Keratinocyte (primary cell): ENCODE data around the gene DHFR2. TPM values are rescaled to one million over a fixed set of nuclear protein-coding genes. Genes with fewer than 3 reads are reported as not detected.

ENCODE experiments used
- DNase-seq: peaks from one replicate; pipeline ENCODE4 v3.0.0-alpha.2; 2011; ENCODE audit warnings: low read depth, missing footprints, low spot score
- FAIRE-seq: peaks from 2 replicates; lab custom pipeline; 2011; peaks lifted over from hg19 to GRCh38; lab: Jason Lieb, UNC
- H2AFZ ChIP-seq: 2 replicates; pipeline ENCODE4 v1.6.0; 2012; ENCODE audit warnings: low read length, control low read depth, inconsistent platforms; ENCODE audit not compliant: control insufficient read depth
- H3K27ac ChIP-seq: 2 replicates; pipeline ENCODE4 v1.5.1; 2011; ENCODE audit warnings: low read length; ENCODE audit not compliant: control insufficient read depth, insufficient read depth
- H3K27me3 ChIP-seq: 3 replicates; pipeline ENCODE4 v1.6.0; 2011; ENCODE audit warnings: low read length; ENCODE audit not compliant: control insufficient read depth, insufficient read depth; ENCODE audit errors: extremely low read depth
- H3K36me3 ChIP-seq, 2 experiments: 2 replicates in 1 of 2; 3 replicates in 1 of 2; pipeline ENCODE4 v1.5.1; 2011; ENCODE audit warnings: low read length in 2 of 2, mild to moderate bottlenecking in 1 of 2; ENCODE audit not compliant: control insufficient read depth in 2 of 2, insufficient read depth in 2 of 2; ENCODE audit errors: extremely low read depth in 1 of 2
- H3K4me1 ChIP-seq: 3 replicates; pipeline ENCODE4 v1.5.1; 2011; ENCODE audit warnings: low read length; ENCODE audit not compliant: control insufficient read depth, insufficient read depth; ENCODE audit errors: extremely low read depth
- H3K4me2 ChIP-seq: 3 replicates; pipeline ENCODE4 v1.6.0; 2011; ENCODE audit warnings: low read depth, low read length; ENCODE audit not compliant: control insufficient read depth, insufficient read depth; ENCODE audit errors: extremely low read depth
- H3K4me3 ChIP-seq, 3 experiments: fragments of 200-600 bp in 1 of 3; sonication (generic) in 1 of 3; 2 replicates in 2 of 3; 3 replicates in 1 of 3; pipeline ENCODE4 v1.5.1; 2011 to 2016; ENCODE audit warnings: low read length in 3 of 3, mild to moderate bottlenecking in 3 of 3, control low read depth in 2 of 3, inconsistent platforms in 1 of 3, low read depth in 1 of 3, mixed read lengths in 1 of 3, mixed run types in 1 of 3, moderate library complexity in 1 of 3; ENCODE audit not compliant: control insufficient read depth in 2 of 3, insufficient read depth in 2 of 3; ENCODE audit errors: extremely low read depth in 1 of 3
- H3K79me2 ChIP-seq: 2 replicates; pipeline ENCODE4 v1.6.0; 2012; ENCODE audit warnings: low read length; ENCODE audit not compliant: control insufficient read depth, insufficient read depth
- H3K9ac ChIP-seq: 3 replicates; pipeline ENCODE4 v1.6.0; 2011; ENCODE audit warnings: low read length; ENCODE audit not compliant: control insufficient read depth, insufficient read depth; ENCODE audit errors: extremely low read depth
- H3K9me1 ChIP-seq: 3 replicates; pipeline ENCODE4 v1.6.0; 2011; ENCODE audit warnings: low read length; ENCODE audit not compliant: control insufficient read depth, insufficient read depth; ENCODE audit errors: extremely low read depth
- H3K9me3 ChIP-seq: 2 replicates; pipeline ENCODE4 v1.5.1; 2012; ENCODE audit warnings: low read depth, low read length; ENCODE audit not compliant: control insufficient read depth
- H4K20me1 ChIP-seq: 3 replicates; pipeline ENCODE4 v1.6.0; 2011; ENCODE audit warnings: low read length; ENCODE audit not compliant: control insufficient read depth, insufficient read depth; ENCODE audit errors: extremely low read depth
- CTCF ChIP-seq, 3 experiments: IDR thresholded peaks in 1 of 3; conservative IDR thresholded peaks in 1 of 3; optimal IDR thresholded peaks in 1 of 3; 2 replicates in 2 of 3; 3 replicates in 1 of 3; pipeline versions ENCODE3 to v1.5.1; 2011; ENCODE audit warnings: low read length in 3 of 3, mild to moderate bottlenecking in 3 of 3, moderate library complexity in 2 of 3, control low read depth in 1 of 3, inconsistent platforms in 1 of 3; ENCODE audit not compliant: insufficient read depth in 2 of 3; ENCODE audit errors: extremely low read depth in 1 of 3
- EZH2 ChIP-seq: IDR thresholded peaks from one replicate; pipeline ENCODE4 v1.6.1; 2012; ENCODE audit warnings: inconsistent platforms, mild to moderate bottlenecking, low read length, moderate library complexity
- dilution Hi-C: fragments of 300-500 bp; cut with MboI; formaldehyde crosslinking; loops from one replicate; pipeline ENCODE4 v1.7.0; 2020; ENCODE audit warnings: low sequenced_read_pairs; ENCODE audit not compliant: extremely low pct_ligation_motif_present
- polyA plus RNA-seq, 5 experiments: library from polyadenylated mRNA; depleted of rRNA in 3 of 5; stranded (reverse) in 3 of 5; stranded (forward) in 1 of 5; unstranded in 1 of 5; fragments of >200 nt; gene quantifications; 1 replicate in 1 of 5; 2 replicates in 3 of 5; 3 replicates in 1 of 5; pipeline versions ENCODE4 v1.2.1 to v1.2.3, GENCODE V29; 2011 to 2012; ENCODE audit warnings: missing spikeins in 2 of 5, low read depth in 1 of 5, low replicate concordance in 1 of 5

The DHFR2 gene
- polyA plus RNA-seq, 1 donor (not counting 4 experiments of a cell fraction or from before 2014, with no cell fraction given), result 3.6 TPM

GRCh38 chr3:94106268-94106667 is 43.6 kb upstream of the DHFR2 start:
- FAIRE-seq, result no peak
- TF ChIP-seq CTCF (optimal IDR thresholded peaks at IDR 0.05 in 1 of 3, IDR thresholded peaks at IDR 0.05 in 1 of 3, conservative IDR thresholded peaks at IDR 0.05 in 1 of 3; ENCODE audit: extremely low read depth in 1 of 3, insufficient read depth in 2 of 3, low read length in 3 of 3), result no peak
- TF ChIP-seq EZH2, result no peak
- no peaks in the 10 kb centered on the region for H3K79me2 ChIP-seq
- no peaks in the 10 kb centered on the region for H3K9me3 ChIP-seq
- H3K4me1 ChIP-seq, result peaks cover 2% of the 10 kb centered on the region
- no peak overlapping the region for H3K4me2 ChIP-seq
- H4K20me1 ChIP-seq, result no peaks in the 10 kb centered on the region
- no peaks in the 10 kb centered on the region for H3K36me3 ChIP-seq
- H3K9me1 ChIP-seq, result no peaks in the 10 kb centered on the region
- no peak for DNase-seq
- dilution Hi-C loops, result no loop called here
- no peak overlapping the region for H3K27ac ChIP-seq
- H3K9ac ChIP-seq, result no peak overlapping the region
- H2AFZ ChIP-seq, result no peak overlapping the region
- no peak overlapping the region for H3K4me3 ChIP-seq
- no peaks in the 10 kb centered on the region for H3K27me3 ChIP-seq

- Histone ChIP-seq H3K4me1 (peaks cover 2% of the 10 kb centered on the region), H4K20me1 (no peaks in the 10 kb centered on the region), H3K79me2 (no peaks in the 10 kb centered on the region), H3K9ac (no peak overlapping the region), H3K9me1 (no peaks in the 10 kb centered on the region), H3K36me3 (peaks cover 0 to 4% of the 10 kb centered on the region in 2 experiments), H3K4me2 (no peak overlapping the region), H3K4me3 (no peak overlapping the region), H3K9me3 (no peaks in the 10 kb centered on the region), H2AFZ (no peak overlapping the region), H3K27ac (no peak overlapping the region), H3K27me3 (no peaks in the 10 kb centered on the region)
- dilution Hi-C loops, result no loop called here
- DNase-seq (no peak), FAIRE-seq (no peak)
- TF ChIP-seq CTCF (optimal IDR thresholded peaks at IDR 0.05 in 1 of 3, IDR thresholded peaks at IDR 0.05 in 1 of 3, conservative IDR thresholded peaks at IDR 0.05 in 1 of 3; ENCODE audit: extremely low read depth in 1 of 3, insufficient read depth in 2 of 3, low read length in 3 of 3) (no peak), EZH2 (no peak)
These were observed 39.1 kb upstream of the DHFR2 start for GRCh38 chr3:94101860-94102259.
